ENCODE measurements around the gene SPOCK1.

Gene SPOCK1

GRCh38 chr5:137312011-137312410 is 187.1 kb downstream of the SPOCK1 start:
- ChIA-PET CTCF (no interaction called here), POLR2A (no interaction called here)
- TF ChIP-seq BHLHE40 (IDR thresholded peaks at IDR 0.05; ENCODE audit: borderline replicate concordance) (no peak), L3MBTL2 (conservative IDR thresholded peaks at IDR 0.05) (no peak), ZNF384 (IDR thresholded peaks at IDR 0.05) (no peak), CTBP1 (IDR thresholded peaks at IDR 0.05; ENCODE audit: borderline replicate concordance) (no peak), FOXA1 (IDR thresholded peaks at IDR 0.05) (no peak), SP1 (IDR thresholded peaks at IDR 0.05) (no peak), TARDBP (IDR thresholded peaks at IDR 0.05) (no peak), NFRKB (IDR thresholded peaks at IDR 0.05) (no peak)
- DNase-seq (ENCODE audit: extremely low spot score): no peak

DNA sequence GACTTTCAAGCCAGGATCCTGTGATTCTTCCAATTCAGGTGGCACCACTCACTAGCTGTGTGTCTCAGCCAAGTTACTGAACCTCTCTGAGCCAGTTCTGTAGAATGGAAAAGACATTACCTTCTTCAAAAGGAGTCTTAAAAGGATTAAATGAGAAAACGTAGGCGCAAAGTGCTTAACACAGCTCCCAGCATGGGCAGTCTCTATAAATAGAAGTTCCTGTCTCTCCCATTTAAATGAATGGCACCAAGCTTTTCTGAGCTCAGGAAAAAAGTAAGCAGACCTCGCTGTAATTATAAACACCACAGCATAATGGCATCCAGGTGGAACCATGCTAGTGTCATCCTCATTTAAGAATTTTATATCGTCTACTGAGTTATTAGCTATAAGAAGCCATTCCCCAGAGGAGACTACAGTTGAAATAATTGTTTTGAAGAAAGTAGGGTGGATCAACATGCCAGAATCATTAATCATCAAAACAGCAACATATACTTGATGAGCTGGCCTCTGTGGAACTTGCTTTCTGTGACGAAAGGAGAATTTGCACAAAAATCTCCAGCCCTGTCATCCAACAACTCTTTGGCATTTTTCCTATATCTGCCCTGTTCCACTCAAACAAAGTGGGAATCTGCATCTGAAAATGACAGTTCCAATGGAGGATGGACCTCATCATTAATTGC is 188.9 kb downstream of the SPOCK1 start:
- CTCF ChIA-PET: interaction anchor here (1.7 kb wide), 1 partner anchor 10 kb away, joined by 14 read pairs; no protein-coding TSS in a partner anchor
- POLR2A ChIA-PET: no interaction called here
- TF ChIP-seq LEF1 (IDR thresholded peaks at IDR 0.05; ENCODE audit: borderline replicate concordance) (no peak), L3MBTL2 (conservative IDR thresholded peaks at IDR 0.05) (no peak), FOXA1 (IDR thresholded peaks at IDR 0.05) (no peak), SP1 (IDR thresholded peaks at IDR 0.05) (no peak), SUZ12 (IDR thresholded peaks at IDR 0.05) (no peak), ELF4 (IDR thresholded peaks at IDR 0.05) (no peak), TARDBP (IDR thresholded peaks at IDR 0.05) (no peak), FOXK2 (IDR thresholded peaks at IDR 0.05) (no peak), CTBP1 (IDR thresholded peaks at IDR 0.05; ENCODE audit: borderline replicate concordance) (no peak)
- TF ChIP-seq, protein P1, sequence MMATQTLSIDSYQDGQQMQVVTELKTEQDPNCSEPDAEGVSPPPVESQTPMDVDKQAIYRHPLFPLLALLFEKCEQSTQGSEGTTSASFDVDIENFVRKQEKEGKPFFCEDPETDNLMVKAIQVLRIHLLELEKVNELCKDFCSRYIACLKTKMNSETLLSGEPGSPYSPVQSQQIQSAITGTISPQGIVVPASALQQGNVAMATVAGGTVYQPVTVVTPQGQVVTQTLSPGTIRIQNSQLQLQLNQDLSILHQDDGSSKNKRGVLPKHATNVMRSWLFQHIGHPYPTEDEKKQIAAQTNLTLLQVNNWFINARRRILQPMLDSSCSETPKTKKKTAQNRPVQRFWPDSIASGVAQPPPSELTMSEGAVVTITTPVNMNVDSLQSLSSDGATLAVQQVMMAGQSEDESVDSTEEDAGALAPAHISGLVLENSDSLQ (IDR thresholded peaks at IDR 0.05): no peak
- DNase-seq (ENCODE audit: extremely low spot score): no peak

DNA sequence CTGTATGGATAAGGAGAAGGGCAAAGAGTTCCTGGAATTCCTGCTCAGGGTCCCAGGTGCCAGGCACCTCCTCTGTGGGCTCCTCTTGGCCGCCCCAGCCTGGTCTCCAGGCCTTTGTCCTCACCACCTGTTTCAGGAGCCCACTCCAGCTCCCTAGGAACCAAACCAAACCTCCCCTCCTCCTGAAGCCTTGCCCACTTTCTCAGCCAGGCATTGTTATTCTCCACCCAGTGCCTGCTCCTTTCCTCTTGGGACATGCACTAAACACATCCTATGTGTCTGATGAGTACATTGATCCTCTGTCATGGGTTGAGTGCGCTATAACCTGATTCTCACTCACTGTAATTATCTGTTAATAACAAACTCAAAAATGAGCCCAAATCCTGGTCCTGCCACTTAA is 189.8 kb downstream of the SPOCK1 start:
- no peak for DNase-seq (ENCODE audit: extremely low spot score)
- POLR2A ChIA-PET: no interaction called here
- no peak for TF ChIP-seq LEF1 (IDR thresholded peaks at IDR 0.05; ENCODE audit: borderline replicate concordance)
- TF ChIP-seq SP1 (IDR thresholded peaks at IDR 0.05): no peak
- TF ChIP-seq CTBP1 (IDR thresholded peaks at IDR 0.05; ENCODE audit: borderline replicate concordance): no peak
- no peak for TF ChIP-seq BHLHE40 (IDR thresholded peaks at IDR 0.05; ENCODE audit: borderline replicate concordance)
- TF ChIP-seq ARNT (IDR thresholded peaks at IDR 0.05): no peak
- TF ChIP-seq, protein P1 (IDR thresholded peaks at IDR 0.05): no peak
- no peak for TF ChIP-seq TARDBP (IDR thresholded peaks at IDR 0.05)
- no peak for TF ChIP-seq ZNF384 (IDR thresholded peaks at IDR 0.05)
- TF ChIP-seq NFRKB (IDR thresholded peaks at IDR 0.05): no peak
- TF ChIP-seq FOXA1 (IDR thresholded peaks at IDR 0.05): no peak
- TF ChIP-seq FOXM1 (IDR thresholded peaks at IDR 0.05; ENCODE audit: borderline replicate concordance): no peak
- CTCF ChIA-PET: no interaction called here

GRCh38 chr5:137308311-137308710 is 190.8 kb downstream of the SPOCK1 start:
- CTCF ChIA-PET: interaction anchor here (0.6 kb wide), 1 partner anchor 36 kb away, joined by 4 read pairs; no protein-coding TSS in a partner anchor
- no peak for TF ChIP-seq SP1 (IDR thresholded peaks at IDR 0.05)
- TF ChIP-seq ZNF384 (IDR thresholded peaks at IDR 0.05): no peak
- TF ChIP-seq L3MBTL2 (conservative IDR thresholded peaks at IDR 0.05): no peak
- TF ChIP-seq, protein P1 (IDR thresholded peaks at IDR 0.05): no peak
- TF ChIP-seq NFRKB (IDR thresholded peaks at IDR 0.05): no peak
- TF ChIP-seq TARDBP (IDR thresholded peaks at IDR 0.05): no peak
- TF ChIP-seq SUZ12 (IDR thresholded peaks at IDR 0.05): no peak
- TF ChIP-seq FOXA1 (IDR thresholded peaks at IDR 0.05): no peak
- no peak for TF ChIP-seq CTBP1 (IDR thresholded peaks at IDR 0.05; ENCODE audit: borderline replicate concordance)
- no peak for TF ChIP-seq LEF1 (IDR thresholded peaks at IDR 0.05; ENCODE audit: borderline replicate concordance)
- no peak for TF ChIP-seq FOXK2 (IDR thresholded peaks at IDR 0.05)
- no peak for TF ChIP-seq HDGF (IDR thresholded peaks at IDR 0.05; ENCODE audit: borderline replicate concordance)
- no peak for TF ChIP-seq ELF4 (IDR thresholded peaks at IDR 0.05)
- no peak for TF ChIP-seq ARNT (IDR thresholded peaks at IDR 0.05)
- no peak for TF ChIP-seq FOXM1 (IDR thresholded peaks at IDR 0.05; ENCODE audit: borderline replicate concordance)
- TF ChIP-seq BHLHE40 (IDR thresholded peaks at IDR 0.05; ENCODE audit: borderline replicate concordance): no peak
- POLR2A ChIA-PET: no interaction called here
- no peak for DNase-seq (ENCODE audit: extremely low spot score)

GRCh38 chr5:137306903-137307302 is 192.2 kb downstream of the SPOCK1 start:
- POLR2A ChIA-PET: interaction anchor here (0.6 kb wide), 1 partner anchor 187 kb away, joined by 3 read pairs; no protein-coding TSS in a partner anchor
- CTCF ChIA-PET: interaction anchor here (1.1 kb wide), 1 partner anchor 13 kb away, joined by 4 read pairs; no protein-coding TSS in a partner anchor
- DNase-seq (ENCODE audit: extremely low spot score): no peak
- TF ChIP-seq FOXA1 (IDR thresholded peaks at IDR 0.05) (no peak), ARNT (IDR thresholded peaks at IDR 0.05) (no peak), FOXK2 (IDR thresholded peaks at IDR 0.05) (no peak), SP1 (IDR thresholded peaks at IDR 0.05) (no peak), ZNF384 (IDR thresholded peaks at IDR 0.05) (no peak), L3MBTL2 (conservative IDR thresholded peaks at IDR 0.05) (no peak), TARDBP (IDR thresholded peaks at IDR 0.05) (no peak), FOXM1 (IDR thresholded peaks at IDR 0.05; ENCODE audit: borderline replicate concordance) (no peak), ELF4 (IDR thresholded peaks at IDR 0.05) (no peak), SUZ12 (IDR thresholded peaks at IDR 0.05) (no peak), BHLHE40 (IDR thresholded peaks at IDR 0.05; ENCODE audit: borderline replicate concordance) (no peak), NFRKB (IDR thresholded peaks at IDR 0.05) (no peak), HDGF (IDR thresholded peaks at IDR 0.05; ENCODE audit: borderline replicate concordance) (no peak), LEF1 (IDR thresholded peaks at IDR 0.05; ENCODE audit: borderline replicate concordance) (no peak)
- TF ChIP-seq, protein P1 (IDR thresholded peaks at IDR 0.05): no peak

Measured in HEK293T (cell line).